GM19372 (cell line): Measurements from ENCODE around the gene GFOD1.

ENCODE experiments used
- ATAC-seq: cut with Tn5 transposase; IDR thresholded peaks from one replicate; pipeline ENCODE4 v1.9.1; 2021; ENCODE audit warnings: mild to moderate bottlenecking, low read depth, moderate library complexity; ENCODE audit not compliant: unreplicated experiment

Gene GFOD1

GRCh38 chr6:13487122-13488014 lies at the start of gene GFOD1:
Gene GFOD1 (minus strand): TSS chr6:13487600. CDS start chr6:13486890, 710 bp downstream.
- peak; percentile 75 for ATAC-seq

- no peak for ATAC-seq
Measured at GRCh38 chr6:13536796-13537526, 49.6 kb upstream of the GFOD1 start.

GRCh38 chr6:13535306-13535705 lies 47.9 kb upstream of the GFOD1 start:
- no peak for ATAC-seq

- no peak for ATAC-seq
Measured at GRCh38 chr6:13534536-13534935, 47.1 kb upstream of the GFOD1 start.

GRCh38 chr6:13531956-13532355 lies 44.6 kb upstream of the GFOD1 start:
- ATAC-seq, result no peak

GRCh38 chr6:13528777-13529343 lies 41.5 kb upstream of the GFOD1 start:
- ATAC-seq, result no peak

- no peak for ATAC-seq
Measured at GRCh38 chr6:13528232-13528631, 40.8 kb upstream of the GFOD1 start.

- ATAC-seq, result no peak
Measured at GRCh38 chr6:13527671-13528056, 40.3 kb upstream of the GFOD1 start.

- ATAC-seq, result peak; percentile 79
Measured at GRCh38 chr6:13526727-13527670, 39.6 kb upstream of the GFOD1 start.

GRCh38 chr6:13526357-13526726 lies 38.9 kb upstream of the GFOD1 start:
- peak; percentile 12 for ATAC-seq

GRCh38 chr6:13524801-13525508 lies 37.6 kb upstream of the GFOD1 start:
- no peak for ATAC-seq

- no peak for ATAC-seq
Measured at GRCh38 chr6:13523826-13524622, 36.6 kb upstream of the GFOD1 start.

- no peak for ATAC-seq
Measured at GRCh38 chr6:13522656-13523055, 35.3 kb upstream of the GFOD1 start.

GRCh38 chr6:13519839-13520238 lies 32.4 kb upstream of the GFOD1 start:
- no peak for ATAC-seq

GRCh38 chr6:13517116-13517515 lies 29.7 kb upstream of the GFOD1 start:
- no peak for ATAC-seq

- ATAC-seq, result no peak
Measured at GRCh38 chr6:13515912-13516311, 28.5 kb upstream of the GFOD1 start.

GRCh38 chr6:13513626-13514502 lies 26.5 kb upstream of the GFOD1 start:
- no peak for ATAC-seq

- ATAC-seq, result no peak
Measured at GRCh38 chr6:13512900-13513299, 25.5 kb upstream of the GFOD1 start.
